Fibroblast of skin of back (primary cell): Measurements from ENCODE around the gene MEX3B. TPM values are rescaled to one million over a fixed set of nuclear protein-coding genes. Genes with fewer than 3 reads are reported as not detected.

Experiments
- DNase-seq: peaks from one replicate; pipeline ENCODE4 v3.0.0-alpha.2; 2013
- polyA plus RNA-seq, 2 experiments: library from polyadenylated mRNA; unstranded; fragments of 120-200 nt; gene quantifications; one replicate each; pipeline ENCODE4 v1.2.1, GENCODE V29; 2013; ENCODE audit not compliant: insufficient read length in 2 of 2

MEX3B gene
- 44.8 TPM for polyA plus RNA-seq (2013, experiment 1 of 2; ENCODE audit: insufficient read length)
- polyA plus RNA-seq (2013, experiment 2 of 2; ENCODE audit: insufficient read length), result 59.8 TPM

- peak; percentile 99 for DNase-seq
These were observed at the start of gene MEX3B for GRCh38 chr15:82045892-82046665. Gene MEX3B (minus strand): TSS chr15:82046018. CDS start chr15:82045705, 313 bp downstream.

- peak; percentile 97 for DNase-seq
These were observed 48.0 kb upstream of the MEX3B start for GRCh38 chr15:82093774-82094211.

DNA sequence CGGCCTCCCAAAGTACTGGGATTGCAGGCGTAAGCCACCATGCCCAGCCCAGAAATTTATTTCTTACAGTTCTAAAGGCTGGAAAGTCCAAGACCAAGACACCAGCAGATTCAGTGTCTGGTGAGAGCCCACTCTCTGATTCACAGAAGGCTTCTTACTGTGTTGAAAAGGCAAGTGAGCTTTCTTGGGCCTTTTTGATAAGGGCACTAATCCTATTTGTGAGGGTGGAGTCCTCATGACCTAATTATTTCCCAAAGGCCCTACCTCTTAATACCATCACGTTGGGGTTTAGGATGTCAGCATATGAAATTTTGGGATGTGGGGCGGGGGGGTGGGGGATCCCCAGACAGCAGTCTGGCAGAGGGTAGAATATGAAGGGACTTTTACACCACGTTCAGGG, 47.5 kb upstream of the MEX3B start:
- no peak for DNase-seq

DNA sequence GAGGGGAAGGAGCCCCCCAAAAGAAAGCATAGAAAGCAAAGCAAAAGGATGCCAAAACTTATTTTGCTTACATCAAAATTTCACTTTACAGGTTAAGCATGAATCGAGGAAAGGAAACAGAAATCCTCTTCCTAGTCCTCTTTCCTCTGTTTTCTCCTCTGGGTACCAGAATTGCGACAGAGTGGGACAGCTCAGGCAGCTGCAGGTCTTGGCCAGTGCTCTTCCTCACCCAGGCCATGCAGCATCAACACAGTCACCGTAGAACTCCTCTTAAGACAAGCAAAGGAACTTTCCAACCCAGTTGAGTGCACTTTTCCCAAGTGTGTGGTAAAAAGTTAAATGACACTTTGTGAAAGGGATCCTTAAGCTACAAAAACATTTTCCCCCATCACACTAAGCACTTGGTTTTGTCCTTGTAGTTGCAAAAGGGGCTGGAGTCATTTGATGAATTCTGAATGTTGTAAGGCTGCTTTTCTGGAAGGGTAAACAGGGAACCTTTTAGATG, 45.9 kb upstream of the MEX3B start:
- DNase-seq, result no peak

- DNase-seq, result no peak
These were observed 40.6 kb upstream of the MEX3B start for GRCh38 chr15:82086243-82086995.

- DNase-seq, result peak; percentile 97
These were observed 36.3 kb upstream of the MEX3B start for GRCh38 chr15:82081914-82082762.

- no peak for DNase-seq
These were observed 35.0 kb upstream of the MEX3B start for GRCh38 chr15:82080774-82081173.

DNA sequence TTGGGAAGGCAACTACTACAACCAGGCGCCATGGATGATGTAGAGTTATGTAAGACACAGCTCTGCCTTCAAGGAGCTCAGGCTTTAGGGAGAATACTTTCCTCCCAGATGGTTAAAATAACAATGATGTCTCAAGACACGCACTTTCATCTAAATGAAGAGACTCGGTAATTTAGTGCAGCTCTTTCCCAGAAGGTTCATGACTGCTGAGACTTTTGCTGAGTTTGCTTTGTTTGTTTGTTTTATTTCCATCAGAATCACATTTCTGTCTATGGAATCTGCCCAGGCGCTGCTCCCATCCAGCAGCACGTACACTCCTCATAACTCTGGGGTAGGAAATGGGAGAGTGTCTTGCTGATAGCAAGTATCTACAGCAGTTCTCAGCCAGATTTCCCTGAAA, 33.9 kb upstream of the MEX3B start:
- DNase-seq, result peak; percentile 68

DNA sequence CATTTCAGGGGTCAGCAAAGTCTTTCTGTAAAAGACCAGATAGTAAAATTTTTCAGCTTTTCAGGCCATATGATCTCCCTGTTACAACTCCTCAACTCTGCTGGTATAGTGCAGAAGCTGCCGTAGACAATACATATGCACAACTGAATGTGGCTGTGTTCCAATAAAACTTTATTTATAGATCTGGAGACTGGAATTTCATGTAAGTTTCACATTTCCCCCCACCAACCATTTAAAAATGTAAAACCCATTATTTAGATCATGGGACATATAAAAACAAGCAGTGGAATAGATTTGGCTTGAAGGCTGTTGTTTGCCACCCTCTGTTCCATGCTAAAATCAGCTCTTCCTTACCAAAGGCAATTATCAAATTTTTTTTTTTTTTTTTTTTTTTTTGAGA, 28.8 kb upstream of the MEX3B start:
- DNase-seq, result no peak

GRCh38 chr15:82072926-82073537, 27.2 kb upstream of the MEX3B start:
- no peak for DNase-seq

- DNase-seq, result no peak
These were observed 20.6 kb upstream of the MEX3B start for GRCh38 chr15:82066455-82066854.

GRCh38 chr15:82064824-82065223, 19.0 kb upstream of the MEX3B start:
- peak; percentile 19 for DNase-seq

- DNase-seq, result no peak
These were observed 16.9 kb upstream of the MEX3B start for GRCh38 chr15:82062479-82063454.

- no peak for DNase-seq
These were observed 15.0 kb upstream of the MEX3B start for GRCh38 chr15:82060817-82061216.

- no peak for DNase-seq
These were observed 12.8 kb upstream of the MEX3B start for GRCh38 chr15:82058517-82059204.

- no peak for DNase-seq
These were observed 12.2 kb upstream of the MEX3B start for GRCh38 chr15:82058026-82058425.

GRCh38 chr15:82056958-82057823, 11.4 kb upstream of the MEX3B start:
- peak; percentile 17 for DNase-seq

- no peak for DNase-seq
These were observed 6.9 kb upstream of the MEX3B start for GRCh38 chr15:82052751-82053150.

DNA sequence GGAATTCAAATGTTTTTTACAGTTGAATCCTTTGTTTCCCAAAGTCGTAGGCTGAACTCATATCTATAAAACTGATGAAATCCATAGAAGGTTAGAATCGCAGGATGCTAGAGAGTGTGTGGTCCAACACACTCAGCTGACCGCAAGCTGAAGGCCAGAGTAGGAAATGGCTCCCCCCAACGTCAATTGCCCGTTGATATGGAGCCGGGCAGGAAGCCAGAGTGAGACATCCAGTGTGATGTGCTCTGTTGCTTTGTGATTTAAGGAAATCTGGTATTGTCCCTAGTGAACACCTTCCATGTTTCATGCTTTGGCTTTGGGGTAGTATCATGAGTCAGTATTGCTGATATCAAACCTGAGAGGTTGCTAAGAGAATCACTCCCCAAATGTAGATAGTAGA, 5.8 kb upstream of the MEX3B start:
- no peak for DNase-seq
